Anterior cingulate cortex (tissue), 58 donors: ENCODE data around the gene EML6.
"Not testable (repeated sequence)": the region's sequence is repeated elsewhere in the genome, so short reads cannot be mapped to it uniquely, and the experiment has no call there.

Experiments used
- DNase-seq, 58 donors: peaks; one replicate each; lab custom pipeline; 2025; lab: John Stamatoyannopoulos, UW

EML6 gene

DNA sequence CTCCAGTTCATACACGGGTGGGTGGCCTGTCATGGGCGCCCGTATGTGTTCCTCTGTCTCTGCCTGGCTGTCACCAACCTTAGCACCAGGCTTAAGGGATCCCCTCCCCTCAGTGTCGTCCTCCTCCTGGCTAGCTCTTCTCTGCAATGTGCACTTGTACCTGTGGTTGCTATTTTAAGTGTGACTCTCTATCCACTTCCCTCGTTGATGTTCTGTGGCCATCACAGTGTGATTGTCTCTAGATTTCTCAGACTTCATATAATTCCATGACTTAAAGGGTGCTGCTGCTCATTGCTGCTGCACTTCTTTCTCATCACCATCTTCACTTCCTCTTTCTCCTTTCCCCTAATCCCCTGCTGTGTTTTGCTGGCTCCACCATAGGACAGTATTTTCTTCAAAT is 143.4 kb downstream of the EML6 start:
- no peak for DNase-seq

DNA sequence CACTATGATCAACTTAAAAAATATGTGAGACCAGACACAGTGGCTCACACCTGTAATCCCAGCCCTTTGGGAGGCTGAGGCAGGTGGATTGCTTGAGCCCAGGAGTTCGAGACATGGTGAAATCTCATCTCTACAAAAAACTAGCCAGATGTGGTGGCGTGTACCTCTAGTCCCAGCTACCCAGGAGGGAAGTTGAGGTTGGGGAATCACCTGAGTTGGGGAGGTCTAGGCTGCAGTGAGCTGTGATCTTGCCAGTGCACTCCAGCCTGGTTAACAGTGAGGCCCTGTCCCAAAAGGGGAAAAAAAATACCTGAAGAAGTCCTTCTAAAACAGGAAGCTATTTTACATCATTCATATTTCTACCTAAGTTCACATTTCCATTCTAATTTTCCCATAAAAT is 144.0 kb downstream of the EML6 start:
- no peak for DNase-seq

- peak in 1 of 58 donors; percentile 13 for DNase-seq
These were observed 148.1 kb downstream of the EML6 start for GRCh38 chr2:54871457-54872107.

GRCh38 chr2:54872780-54873179 is 149.3 kb downstream of the EML6 start:
- DNase-seq = no peak

GRCh38 chr2:54873236-54873635 is 149.8 kb downstream of the EML6 start:
- DNase-seq = not testable (repeated sequence)

- DNase-seq = no peak
These were observed 153.3 kb downstream of the EML6 start for GRCh38 chr2:54876764-54877163.

DNA sequence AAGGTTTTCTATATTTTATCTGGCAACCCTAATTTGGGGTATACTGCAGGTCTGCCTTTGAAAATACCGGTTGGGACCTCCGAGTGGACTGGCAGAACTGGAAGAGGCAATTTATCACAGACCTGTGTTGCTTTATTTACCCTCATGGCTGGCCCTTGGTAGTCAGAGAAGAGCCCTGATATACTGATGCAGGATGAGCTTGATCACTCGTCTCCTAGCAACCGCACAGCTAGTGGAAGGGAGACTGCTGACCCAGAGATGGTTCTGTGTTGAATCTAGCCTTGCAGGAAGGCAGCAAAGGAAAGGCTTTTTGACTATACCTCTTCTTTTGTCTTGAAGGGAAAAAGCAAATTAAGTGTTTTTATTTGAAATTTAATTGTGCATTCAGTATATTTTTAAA is 154.7 kb downstream of the EML6 start:
- DNase-seq = peak in 3 of 58 donors; percentile 8 to 20 (median 12)

- no peak for DNase-seq
These were observed 155.6 kb downstream of the EML6 start for GRCh38 chr2:54879032-54879431.

DNA sequence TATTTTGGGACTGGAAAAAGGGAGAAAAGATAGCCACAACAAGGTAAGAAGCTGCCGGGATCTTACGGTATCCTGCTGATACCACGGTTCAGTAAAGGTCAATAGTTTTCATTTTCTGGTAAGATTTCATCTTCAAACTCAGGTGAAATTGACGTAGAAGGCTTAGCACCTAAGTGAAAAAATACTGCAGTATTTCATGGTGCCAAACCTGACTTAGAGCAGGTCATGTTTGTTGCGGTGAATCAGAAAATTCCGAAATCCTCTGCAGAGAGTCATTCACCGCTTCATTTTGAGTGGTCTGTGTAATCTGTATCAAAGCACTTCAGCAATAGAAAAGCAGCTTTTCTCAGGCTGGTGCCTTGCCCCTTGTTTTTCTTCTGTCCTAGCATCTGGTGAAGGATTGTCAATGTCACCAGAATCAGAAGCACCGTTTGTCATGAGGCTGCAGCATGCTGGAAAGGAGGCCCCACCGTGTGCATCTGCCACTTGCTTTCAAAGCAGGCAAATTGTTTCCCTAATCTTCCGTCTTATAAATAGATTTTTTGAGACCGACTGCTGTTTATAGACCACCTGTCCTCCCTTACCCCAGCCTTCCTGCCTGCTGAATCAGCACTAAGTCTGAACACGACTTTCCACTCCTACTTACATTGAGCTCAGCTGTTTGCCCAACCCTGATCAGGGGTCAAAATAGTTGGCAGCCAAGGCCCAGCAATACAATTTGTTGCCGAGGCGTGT is 156.3 kb downstream of the EML6 start:
- DNase-seq = no peak

GRCh38 chr2:54880428-54880827 is 157.0 kb downstream of the EML6 start:
- no peak for DNase-seq

- peak in 1 of 58 donors; percentile 19 for DNase-seq
These were observed 158.3 kb downstream of the EML6 start for GRCh38 chr2:54881759-54882158.

GRCh38 chr2:54885891-54886290 is 162.4 kb downstream of the EML6 start:
- DNase-seq = no peak

DNA sequence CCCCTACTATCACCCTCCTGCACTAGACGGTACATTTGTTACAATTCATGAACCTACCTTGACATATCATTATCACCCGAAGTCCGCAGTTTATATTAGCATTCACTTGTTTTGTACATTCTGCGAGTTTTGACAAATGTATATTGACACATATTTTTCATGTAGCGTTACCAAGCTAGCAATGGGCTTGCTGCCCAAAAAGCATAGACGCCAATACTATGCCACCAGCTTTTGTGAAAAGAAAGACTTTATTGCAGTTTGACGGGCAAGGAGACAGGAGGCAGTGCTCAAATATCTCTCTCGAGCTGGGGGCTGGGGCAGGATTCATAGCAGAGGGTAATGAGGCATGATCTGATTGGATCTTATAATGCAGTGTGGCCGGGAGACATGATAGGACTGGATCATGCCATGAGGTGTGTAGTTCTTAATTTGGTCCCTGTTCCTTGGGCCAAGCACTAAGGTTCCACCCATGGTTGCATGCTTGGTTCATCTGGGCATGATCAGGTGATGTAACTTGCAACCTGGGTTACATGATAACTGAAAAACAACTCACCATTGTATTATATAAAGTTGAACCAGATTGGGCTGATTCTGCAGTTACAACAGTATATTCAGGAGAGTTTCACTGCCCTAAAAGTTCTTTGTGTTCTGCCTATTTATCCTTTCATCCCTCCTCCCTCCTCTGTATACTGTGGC is 164.5 kb downstream of the EML6 start:
- no peak for DNase-seq

DNA sequence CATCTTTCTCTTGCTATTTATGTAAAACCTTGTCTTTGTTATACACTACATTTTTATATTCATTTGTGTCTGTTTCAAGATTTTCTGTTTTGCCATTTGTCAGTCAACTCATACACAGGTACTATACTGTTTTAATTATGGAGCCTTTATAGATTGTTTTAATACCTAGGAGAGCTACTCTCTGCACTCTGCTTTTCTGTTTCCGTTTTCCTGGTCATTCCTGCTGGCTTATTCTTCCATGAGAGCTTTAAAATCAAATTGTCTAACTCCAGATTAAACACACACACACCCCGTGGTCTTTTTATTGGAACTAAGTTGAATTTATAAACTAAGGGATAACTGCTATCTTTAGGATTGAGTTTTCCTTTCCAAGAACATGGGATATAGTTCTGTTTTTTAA is 165.6 kb downstream of the EML6 start:
- DNase-seq = no peak

GRCh38 chr2:54891909-54892308 is 168.4 kb downstream of the EML6 start:
- no peak for DNase-seq

DNA sequence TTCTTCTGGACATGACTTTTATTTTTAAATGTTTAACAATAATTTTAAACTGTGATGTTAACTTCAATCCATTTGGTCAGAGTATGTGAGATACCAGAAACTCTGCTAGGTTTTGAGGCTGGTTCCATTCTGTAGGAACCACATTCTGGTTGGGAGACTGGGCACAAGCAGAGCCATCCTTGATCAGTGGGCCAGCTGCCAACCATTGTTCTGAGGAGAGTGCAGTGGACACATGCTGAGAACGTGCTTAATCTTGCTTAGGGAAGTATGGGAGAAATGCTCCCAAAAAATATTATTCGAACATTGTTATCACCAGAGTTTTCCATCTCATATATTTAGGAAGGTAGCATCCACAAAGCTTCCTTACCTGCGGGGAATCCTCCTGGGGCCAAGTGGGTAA is 171.0 kb downstream of the EML6 start:
- peak in 2 of 58 donors; percentile 18 to 38 for DNase-seq

DNA sequence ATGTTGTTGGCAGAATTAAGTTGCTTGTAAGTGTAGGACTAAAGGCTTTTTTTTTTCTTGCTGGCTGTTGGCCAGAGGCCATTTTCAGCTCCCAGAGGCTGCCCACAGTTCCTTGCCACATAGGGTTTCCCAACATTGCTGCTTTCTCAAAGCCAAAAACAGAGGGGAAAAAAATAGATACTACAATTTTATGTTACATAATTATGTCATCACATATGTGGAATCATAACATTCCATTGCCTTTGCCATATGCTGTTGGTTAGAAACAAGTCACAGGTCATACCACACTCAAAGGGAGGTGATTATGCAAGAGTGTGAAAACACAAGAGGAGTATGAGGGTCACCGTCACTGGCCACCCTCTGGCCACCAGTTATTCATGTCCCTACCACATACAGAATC is 172.3 kb downstream of the EML6 start:
- DNase-seq = no peak

DNA sequence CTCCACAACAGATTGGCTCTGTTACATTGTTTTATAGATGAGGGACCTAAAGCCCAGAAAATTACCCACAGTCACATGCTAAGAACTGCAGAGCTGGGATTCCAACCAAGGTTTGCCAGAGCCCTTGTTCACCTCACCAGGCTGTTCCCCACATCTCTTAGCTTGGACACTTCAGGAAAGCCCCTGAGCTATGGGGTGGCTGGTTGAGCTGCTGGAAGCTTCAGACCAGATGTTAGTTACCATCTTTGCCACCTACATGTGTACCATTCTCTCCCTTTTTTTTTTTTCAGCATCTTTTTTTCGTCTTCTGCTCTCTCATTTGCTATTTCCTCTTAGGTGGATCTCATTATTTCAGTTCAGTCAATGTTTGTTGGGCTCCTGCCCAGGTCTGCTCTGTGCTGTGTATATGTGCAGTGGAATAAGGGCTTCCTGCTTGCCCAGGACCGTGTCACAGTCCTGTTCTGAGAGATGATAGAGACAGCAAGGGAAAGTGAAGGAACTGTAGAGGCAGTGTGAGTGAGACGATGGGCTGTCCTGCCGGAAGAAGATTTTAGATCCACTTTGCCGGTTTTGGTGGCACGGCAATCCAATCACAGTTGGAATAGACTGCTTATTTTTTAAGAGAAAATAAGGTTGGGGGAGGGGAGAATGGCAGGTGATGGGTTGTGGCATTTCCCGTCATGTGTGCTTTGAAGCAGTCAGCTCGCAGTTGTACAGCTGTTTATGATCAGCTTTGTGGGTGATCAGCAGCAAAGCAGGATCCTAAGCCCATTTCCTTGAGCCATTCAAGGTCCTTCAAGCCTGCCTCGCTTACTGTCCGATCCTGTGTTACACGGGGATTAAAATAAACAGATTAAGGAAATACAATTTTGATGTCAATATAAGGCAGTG is 174.2 kb downstream of the EML6 start:
- no peak for DNase-seq

DNA sequence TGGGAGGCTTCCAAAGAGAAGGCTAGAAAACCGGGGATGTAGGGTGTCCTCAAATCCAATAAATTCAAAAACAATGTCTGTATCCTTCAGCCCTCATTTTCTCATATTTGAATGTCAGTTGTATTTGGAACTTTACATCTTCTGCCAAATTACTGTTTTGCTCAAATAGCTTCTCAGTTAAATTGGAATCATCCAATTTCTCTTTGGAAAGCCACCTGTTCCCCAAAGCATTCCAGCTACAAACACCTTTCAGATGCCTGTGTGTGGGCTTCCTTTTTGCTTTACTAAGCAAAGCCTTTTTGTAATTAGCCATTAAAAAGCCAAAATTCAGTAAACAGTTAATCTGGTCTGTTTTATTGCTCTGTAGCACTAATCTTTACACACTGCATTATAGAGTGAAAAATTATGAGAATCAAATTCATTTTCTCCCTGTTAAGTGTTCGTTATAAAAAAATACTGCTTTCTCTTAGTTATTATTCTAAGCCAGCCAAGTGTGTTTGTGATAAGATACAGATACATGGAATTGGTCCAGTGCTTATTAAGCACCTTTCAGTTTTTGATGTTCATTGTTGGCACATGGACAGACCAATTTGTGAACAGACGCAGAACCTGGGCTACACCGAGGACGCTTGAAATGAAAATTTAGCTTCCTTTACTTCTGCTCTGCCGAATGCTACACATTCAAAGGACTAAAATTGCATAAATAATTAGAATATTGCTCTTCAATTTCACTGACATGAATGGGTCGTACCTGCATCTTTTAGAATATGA is 175.2 kb downstream of the EML6 start:
- DNase-seq = no peak
